Activated CD4-positive, alpha-beta T cell treated with anti-CD3 and anti-CD28 coated beads for 36 hours (primary cell): ENCODE measurements around the gene FRMD8. TPM values are rescaled to one million over a fixed set of nuclear protein-coding genes. Genes with fewer than 3 reads are reported as not detected.

Experiments used
- ATAC-seq: fragments of 200-7000 bp; cut with Tn5 transposase; one replicate; pipeline ENCODE4 v1.10.0; 2021; ENCODE audit warnings: mild to moderate bottlenecking, moderate library complexity
- CTCF ChIA-PET: fragments of 350-600 bp; sonication (Branson Sonifier 250); formaldehyde crosslinking; loops from one replicate; lab custom pipeline; 2021; ENCODE audit warnings: antibody characterized with exemption; lab: Charles Lee
- POLR2A ChIA-PET: fragments of 350-600 bp; sonication (Branson Sonifier 250); formaldehyde crosslinking; loops from one replicate; lab custom pipeline; 2021; ENCODE audit warnings: antibody characterized with exemption, inconsistent platforms; lab: Charles Lee
- DNase-seq: peaks from one replicate; pipeline ENCODE4 v3.0.0-alpha.2; 2020
- H3K27ac Mint-ChIP-seq: one replicate; pipeline ENCODE4 v1.8.0; 2021; ENCODE audit warnings: mixed read lengths
- H3K27me3 Mint-ChIP-seq: one replicate; pipeline ENCODE4 v1.8.0; 2021; ENCODE audit warnings: mixed read lengths
- H3K36me3 Mint-ChIP-seq: one replicate; pipeline ENCODE4 v1.8.0; 2021; ENCODE audit warnings: low read depth, mixed read lengths
- H3K4me1 Mint-ChIP-seq: one replicate; pipeline ENCODE4 v1.8.0; 2021; ENCODE audit warnings: mixed read lengths
- H3K4me3 Mint-ChIP-seq: one replicate; pipeline ENCODE4 v1.8.0; 2021; ENCODE audit warnings: mild to moderate bottlenecking, moderate library complexity, mixed read lengths
- H3K9me3 Mint-ChIP-seq: one replicate; pipeline ENCODE4 v1.8.0; 2021; ENCODE audit warnings: low read depth, mixed read lengths
- intact Hi-C, 2 experiments: fragments of 100-400 bp; cut with DNase I in 1 of 2; cut with micrococcal nuclease in 1 of 2; formaldehyde crosslinking; loops; one replicate each; pipeline versions ENCODE4 v1.14.2 to v1.15.1; 2022 to 2024; cut with DNase I, micrococcal nuclease
- total RNA-seq, 2 experiments: library from RNA; stranded (reverse); gene quantifications; one replicate each; pipeline ENCODE4 v1.2.3, GENCODE V29; 2021

The FRMD8 gene
- total RNA-seq, 2 experiments from 2014 or later = 32.7 to 37.5 TPM

GRCh38 chr11:65355013-65355775 lies 31.2 kb upstream of the FRMD8 start:
- H3K36me3 Mint-ChIP-seq = peaks cover 13% of the 10 kb centered on the region
- H3K27me3 Mint-ChIP-seq = no peaks in the 10 kb centered on the region
- H3K4me3 Mint-ChIP-seq = peak overlapping the region; percentile 73
- peak overlapping the region; percentile 42 for H3K27ac Mint-ChIP-seq
- H3K9me3 Mint-ChIP-seq = no peaks in the 10 kb centered on the region
- ATAC-seq (peak; percentile 18), DNase-seq (peak; percentile 71)
- intact Hi-C loops = no loop called here
- ChIA-PET CTCF (interaction anchor here (1.1 to 1.2 kb wide), 3 partner anchors 25 to 145 kb away, joined by 4 to 6 read pairs (median 4); no protein-coding TSS in a partner anchor), POLR2A (interaction anchor here (1.2 kb wide), 1 partner anchor 21 kb away, joined by 3 read pairs; no protein-coding TSS in a partner anchor)
- H3K4me1 Mint-ChIP-seq = peaks cover 13% of the 10 kb centered on the region

GRCh38 chr11:65355776-65356393 lies 30.6 kb upstream of the FRMD8 start:
- Mint-ChIP-seq H3K4me1 (peaks cover 13% of the 10 kb centered on the region), H3K9me3 (no peaks in the 10 kb centered on the region), H3K27me3 (no peaks in the 10 kb centered on the region), H3K27ac (no peak overlapping the region), H3K4me3 (peak overlapping the region; percentile 73), H3K36me3 (peaks cover 11% of the 10 kb centered on the region)
- CTCF ChIA-PET = interaction anchor here (1.0 to 1.2 kb wide), 5 partner anchors 12 to 144 kb away, joined by 3 to 6 read pairs (median 4); no protein-coding TSS in a partner anchor
- ATAC-seq = no peak
- no peak for DNase-seq
- intact Hi-C loops = no loop called here
- POLR2A ChIA-PET = interaction anchor here (0.6 to 1.2 kb wide), 4 partner anchors 21 to 431 kb away, joined by 3 read pairs; no protein-coding TSS in a partner anchor

GRCh38 chr11:65356394-65356972 lies 30.0 kb upstream of the FRMD8 start:
- intact Hi-C loops = no loop called here
- Mint-ChIP-seq H3K4me1 (peaks cover 13% of the 10 kb centered on the region), H3K27ac (no peak overlapping the region), H3K27me3 (no peaks in the 10 kb centered on the region), H3K4me3 (peak overlapping the region; percentile 59), H3K36me3 (peaks cover 10% of the 10 kb centered on the region), H3K9me3 (no peaks in the 10 kb centered on the region)
- CTCF ChIA-PET = interaction anchor here (0.8 to 1.2 kb wide), 8 partner anchors 11 to 144 kb away, joined by 3 to 6 read pairs (median 4); no protein-coding TSS in a partner anchor
- ATAC-seq = no peak
- DNase-seq = no peak
- POLR2A ChIA-PET = interaction anchor here (0.6 to 1.2 kb wide), 5 partner anchors 22 to 431 kb away, joined by 3 read pairs; no protein-coding TSS in a partner anchor

GRCh38 chr11:65357856-65358356 lies 28.5 kb upstream of the FRMD8 start:
- H3K27me3 Mint-ChIP-seq = no peaks in the 10 kb centered on the region
- no peaks in the 10 kb centered on the region for H3K9me3 Mint-ChIP-seq
- ChIA-PET CTCF (interaction anchor here (0.7 to 1.0 kb wide), 3 partner anchors 28 to 43 kb away, joined by 3 to 5 read pairs (median 3); no protein-coding TSS in a partner anchor), POLR2A (no interaction called here)
- intact Hi-C loops = no loop called here
- H3K4me1 Mint-ChIP-seq = peaks cover 22% of the 10 kb centered on the region
- no peaks in the 10 kb centered on the region for H3K36me3 Mint-ChIP-seq
- no peak overlapping the region for H3K4me3 Mint-ChIP-seq
- no peak for ATAC-seq
- no peak overlapping the region for H3K27ac Mint-ChIP-seq
- DNase-seq = no peak

GRCh38 chr11:65362320-65362931 lies 24.0 kb upstream of the FRMD8 start:
- Mint-ChIP-seq H3K4me1 (peaks cover 10% of the 10 kb centered on the region), H3K27ac (peak overlapping the region; percentile 86), H3K9me3 (no peaks in the 10 kb centered on the region), H3K27me3 (no peaks in the 10 kb centered on the region), H3K36me3 (no peaks in the 10 kb centered on the region), H3K4me3 (no peak overlapping the region)
- ChIA-PET POLR2A (interaction anchor here (0.6 to 1.3 kb wide), 9 partner anchors 9 to 204 kb away, joined by 3 to 6 read pairs (median 3); partner anchors contain the start of genes DPF2, NEAT1 and POLA2), CTCF (interaction anchor here (0.6 to 2.1 kb wide), 8 partner anchors 10 to 287 kb away, joined by 3 to 9 read pairs (median 3); no protein-coding TSS in a partner anchor)
- peak; percentile 83 for ATAC-seq
- intact Hi-C loops = loop anchor here in 1 of 2 experiments (10.0 kb wide), 1 partner anchor 52 kb away; no protein-coding TSS in a partner anchor
- peak; percentile 49 for DNase-seq

- Mint-ChIP-seq H3K4me3 (no peak overlapping the region), H3K27ac (no peak overlapping the region), H3K4me1 (peaks cover 10% of the 10 kb centered on the region), H3K9me3 (no peaks in the 10 kb centered on the region), H3K36me3 (no peaks in the 10 kb centered on the region), H3K27me3 (no peaks in the 10 kb centered on the region)
- no peak for DNase-seq
- ChIA-PET CTCF (interaction anchor here (0.6 to 2.1 kb wide), 7 partner anchors 11 to 407 kb away, joined by 3 to 9 read pairs (median 3); no protein-coding TSS in a partner anchor), POLR2A (interaction anchor here (0.6 to 1.3 kb wide), 9 partner anchors 9 to 203 kb away, joined by 3 to 6 read pairs (median 3); partner anchors contain the start of genes DPF2, NEAT1 and POLA2)
- ATAC-seq = no peak
- intact Hi-C loops = loop anchor here in 1 of 2 experiments (10.0 kb wide), 1 partner anchor 52 kb away; no protein-coding TSS in a partner anchor
These were observed 23.5 kb upstream of the FRMD8 start for GRCh38 chr11:65362966-65363365.

- ATAC-seq = no peak
- intact Hi-C loops = loop anchor here in 1 of 2 experiments (10.0 kb wide), 1 partner anchor 51 kb away; no protein-coding TSS in a partner anchor
- no peak overlapping the region for H3K4me3 Mint-ChIP-seq
- CTCF ChIA-PET = interaction anchor here (1.3 kb wide), 1 partner anchor 12 kb away, joined by 3 read pairs; no protein-coding TSS in a partner anchor
- no peaks in the 10 kb centered on the region for H3K36me3 Mint-ChIP-seq
- H3K9me3 Mint-ChIP-seq = no peaks in the 10 kb centered on the region
- DNase-seq = no peak
- peaks cover 10% of the 10 kb centered on the region for H3K4me1 Mint-ChIP-seq
- H3K27me3 Mint-ChIP-seq = no peaks in the 10 kb centered on the region
- H3K27ac Mint-ChIP-seq = no peak overlapping the region
- POLR2A ChIA-PET = no interaction called here
These were observed 22.7 kb upstream of the FRMD8 start for GRCh38 chr11:65363770-65364169.

- CTCF ChIA-PET = interaction anchor here (0.6 to 1.8 kb wide), 3 partner anchors 141 to 280 kb away, joined by 3 to 12 read pairs (median 3); no protein-coding TSS in a partner anchor
These were observed 20.1 kb upstream of the FRMD8 start for GRCh38 chr11:65366340-65366773.

DNA sequence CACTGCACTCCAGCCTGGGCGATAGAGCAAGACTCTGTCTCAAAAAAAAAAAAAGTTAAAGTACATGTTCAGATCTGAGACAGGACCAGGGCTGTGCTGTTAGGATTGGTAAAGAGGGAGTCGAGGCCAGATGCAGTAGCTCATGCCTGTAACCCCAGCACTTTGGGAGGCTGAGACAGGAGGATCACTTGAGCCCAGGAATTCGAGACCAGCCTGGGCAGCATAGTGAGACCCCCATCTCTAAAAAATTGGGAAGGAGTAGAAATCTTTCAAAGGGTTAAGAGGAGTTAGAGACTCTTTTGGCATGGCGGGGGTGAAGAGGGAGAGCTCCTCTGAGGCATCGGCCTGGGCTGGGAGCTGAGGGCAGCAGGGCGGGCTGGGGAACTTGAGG lies 15.8 kb upstream of the FRMD8 start:
- Mint-ChIP-seq H3K27ac (no peak overlapping the region), H3K4me1 (no peaks in the 10 kb centered on the region), H3K36me3 (no peaks in the 10 kb centered on the region), H3K9me3 (no peaks in the 10 kb centered on the region), H3K4me3 (no peak overlapping the region), H3K27me3 (no peaks in the 10 kb centered on the region)
- intact Hi-C loops = no loop called here
- ATAC-seq (no peak), DNase-seq (no peak)
- POLR2A ChIA-PET = no interaction called here
- CTCF ChIA-PET = interaction anchor here (0.8 to 1.5 kb wide), 3 partner anchors 40 to 138 kb away, joined by 3 to 4 read pairs (median 4); no protein-coding TSS in a partner anchor

More at GRCh38 chr11:65366340-65366773, 20.1 kb upstream of the FRMD8 start:
- H3K27me3 Mint-ChIP-seq = no peaks in the 10 kb centered on the region
- no peak overlapping the region for H3K4me3 Mint-ChIP-seq
- H3K27ac Mint-ChIP-seq = no peak overlapping the region
- ATAC-seq (peak; percentile 72), DNase-seq (peak; percentile 48)
- H3K4me1 Mint-ChIP-seq = peaks cover 10% of the 10 kb centered on the region
- H3K36me3 Mint-ChIP-seq = no peaks in the 10 kb centered on the region
- POLR2A ChIA-PET = no interaction called here
- intact Hi-C loops = loop anchor here (1.0 to 10.0 kb wide), 7 partner anchors 16 to 221 kb away; partner anchors contain the start of gene SLC25A45 (in 1 of the 2)
- H3K9me3 Mint-ChIP-seq = no peaks in the 10 kb centered on the region
